Glomerular endothelial cell (primary cell): Measurements from ENCODE around the gene PLXNA4. TPM values are rescaled to one million over a fixed set of nuclear protein-coding genes. Genes with fewer than 3 reads are reported as not detected.
A peak's percentile ranks its signal among the peaks of the same experiment; 100 is the strongest.

Experiments used
- DNase-seq: peaks from one replicate; pipeline ENCODE4 v3.0.0-alpha.2; 2011; ENCODE audit warnings: low read depth, low spot score; ENCODE audit errors: extremely low read depth
- total RNA-seq: library from RNA; depleted of rRNA; stranded (reverse); fragments of >200 nt; gene quantifications from 2 replicates; pipeline ENCODE4 v1.2.3, GENCODE V29; 2015

Gene PLXNA4
- total RNA-seq, 1 donor from 2014 or later = 1.2 TPM

DNA sequence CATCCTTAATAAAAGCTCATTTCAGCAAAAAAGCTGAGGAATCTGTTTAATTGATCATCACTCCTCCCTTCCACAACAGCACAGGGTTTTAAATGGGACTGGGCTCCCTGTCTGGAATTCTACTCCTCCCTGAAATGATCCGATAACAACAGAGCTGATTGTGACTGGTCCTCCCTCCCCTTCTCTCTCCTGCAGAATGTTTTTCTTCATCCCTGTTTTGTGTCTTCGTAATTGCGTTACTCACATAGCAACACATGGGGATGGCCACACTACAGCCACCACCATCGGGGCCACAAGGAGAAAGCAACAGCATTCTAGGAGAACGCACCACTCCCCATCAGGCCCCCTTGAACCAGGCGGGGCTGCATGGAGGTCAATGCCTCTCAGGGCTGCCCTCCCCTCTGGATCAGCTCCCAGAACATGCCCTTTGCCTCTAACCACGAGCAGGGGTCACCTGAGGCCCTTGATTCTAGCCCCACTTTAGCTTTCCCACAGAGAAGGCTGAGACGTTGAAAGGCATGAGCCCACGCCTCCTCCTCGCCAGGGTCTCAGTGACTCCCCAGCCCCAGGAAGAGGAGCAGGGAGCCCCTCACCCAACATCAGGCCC is 152.6 kb downstream of the PLXNA4 start:
- DNase-seq = no peak

DNA sequence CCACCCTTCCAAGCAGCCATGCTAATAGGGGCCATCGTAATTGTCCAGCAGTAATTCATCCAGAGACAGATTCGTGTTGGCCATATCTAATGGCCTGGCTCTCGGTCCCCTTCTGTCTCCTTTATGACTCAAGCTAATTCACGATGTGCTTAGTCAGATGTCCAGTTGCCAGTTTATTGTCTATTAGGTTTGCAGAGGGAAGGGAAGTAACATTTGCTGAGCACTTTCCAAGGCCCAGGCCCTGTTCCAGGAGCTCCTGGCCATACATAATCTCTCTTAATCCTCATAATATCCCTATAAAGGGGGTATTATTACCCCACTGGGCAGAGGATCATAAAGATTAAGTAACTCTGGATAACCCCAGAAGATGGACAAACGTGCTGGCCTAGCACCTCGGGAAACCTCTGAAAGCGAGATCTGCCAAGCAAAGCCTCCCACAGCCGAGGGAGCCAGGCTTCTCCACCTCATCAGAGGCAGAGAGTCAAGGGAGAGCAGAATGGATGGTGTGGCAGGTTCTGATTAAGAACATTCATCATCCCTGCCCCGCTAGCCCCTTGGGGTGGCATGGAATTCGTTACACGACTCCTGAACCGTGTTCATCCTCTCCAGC is 153.7 kb downstream of the PLXNA4 start:
- DNase-seq = no peak

DNA sequence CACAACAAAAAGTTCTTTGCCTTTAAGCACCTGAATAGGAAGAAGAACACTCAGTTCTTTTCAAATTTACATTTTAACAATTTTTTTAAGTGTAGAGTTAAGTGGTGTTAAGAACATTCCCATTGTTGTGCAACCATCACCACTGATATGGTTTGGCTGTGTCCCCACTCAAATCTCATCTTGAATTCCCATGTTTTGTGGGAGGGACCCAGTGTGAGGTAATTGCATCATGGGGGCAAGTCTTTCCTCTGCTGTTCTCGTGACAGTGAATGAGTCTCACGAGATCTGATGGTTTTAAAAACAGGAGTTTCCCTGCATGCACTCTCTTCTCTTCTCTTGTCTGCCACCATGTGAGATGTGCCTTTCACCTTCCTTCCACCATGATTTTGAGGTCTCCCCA is 155.7 kb downstream of the PLXNA4 start:
- no peak for DNase-seq

DNA sequence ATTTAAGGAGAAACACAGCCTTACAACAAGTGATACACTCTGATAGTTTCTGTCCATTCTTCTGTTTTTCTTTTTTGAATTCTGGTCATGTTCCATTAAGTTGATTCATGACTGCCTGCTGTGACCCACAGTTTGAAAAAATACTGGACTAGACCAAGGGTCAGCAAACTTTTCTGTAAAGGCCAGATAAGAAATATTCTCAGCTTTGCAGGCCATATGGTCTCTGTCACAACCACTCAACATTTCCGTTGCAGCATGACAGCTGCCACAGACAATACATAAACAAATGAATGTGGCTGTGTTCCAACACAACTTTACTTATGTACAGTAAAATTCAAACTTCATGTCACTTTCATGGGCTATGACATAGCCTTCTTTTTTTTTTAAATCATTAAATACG is 156.7 kb downstream of the PLXNA4 start:
- peak; percentile 51 for DNase-seq

DNA sequence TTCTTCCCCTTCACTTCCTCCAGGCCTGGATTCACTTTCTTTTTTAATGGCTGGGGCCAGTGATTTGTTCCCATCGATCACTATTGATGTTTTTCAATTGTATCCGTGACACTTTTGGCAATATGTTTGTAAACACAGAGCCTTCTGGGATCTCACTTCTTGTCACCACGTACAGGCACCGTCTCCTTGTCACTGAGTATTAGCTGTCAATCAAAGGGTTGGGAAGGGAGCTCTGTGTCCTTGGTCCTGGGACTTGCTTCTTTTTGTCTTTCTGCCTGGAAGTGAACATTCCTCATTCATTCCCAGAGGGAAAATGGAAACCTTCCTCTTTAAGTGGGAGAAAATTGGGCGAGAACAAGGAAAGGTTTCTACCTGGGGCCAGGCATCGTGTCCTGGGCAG is 157.4 kb downstream of the PLXNA4 start:
- DNase-seq = no peak

DNA sequence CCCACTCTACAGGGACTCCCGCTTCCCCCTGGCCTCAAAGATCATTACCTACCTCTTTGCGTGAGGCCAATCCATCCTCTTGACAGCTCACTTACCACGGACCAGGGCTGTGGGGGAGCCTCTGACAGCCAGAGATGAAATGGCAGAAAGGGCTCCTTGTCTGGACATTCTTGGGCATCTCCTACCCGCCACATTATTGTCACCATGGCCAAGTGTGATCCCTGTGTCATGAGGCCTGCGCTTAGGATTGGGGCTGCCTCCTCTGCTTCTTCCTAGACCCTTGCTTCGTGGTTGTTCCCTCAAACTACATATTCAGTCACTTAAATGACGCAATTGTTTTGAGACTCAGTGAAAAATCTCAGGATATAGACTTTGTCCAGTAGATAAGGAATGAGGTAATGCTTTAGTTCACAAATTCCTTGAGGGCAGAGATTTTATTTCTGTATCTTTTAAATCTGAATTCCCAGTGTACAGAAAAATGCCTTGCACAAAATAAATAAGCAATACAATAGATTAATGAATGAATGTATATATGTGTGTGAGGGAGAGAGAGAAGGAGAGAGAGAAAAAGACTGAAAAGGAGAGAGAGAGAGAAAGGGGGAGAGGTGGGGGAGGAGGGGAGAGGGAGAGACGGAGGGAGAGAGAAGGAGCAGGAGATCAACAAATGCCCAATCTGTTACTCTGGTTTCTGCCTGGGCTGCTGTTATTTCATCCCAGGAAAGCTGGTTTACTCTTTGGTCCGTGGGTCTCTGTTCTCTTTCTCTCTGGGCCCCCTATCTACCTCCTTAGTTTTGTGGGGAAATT is 159.0 kb downstream of the PLXNA4 start:
- no peak for DNase-seq

DNA sequence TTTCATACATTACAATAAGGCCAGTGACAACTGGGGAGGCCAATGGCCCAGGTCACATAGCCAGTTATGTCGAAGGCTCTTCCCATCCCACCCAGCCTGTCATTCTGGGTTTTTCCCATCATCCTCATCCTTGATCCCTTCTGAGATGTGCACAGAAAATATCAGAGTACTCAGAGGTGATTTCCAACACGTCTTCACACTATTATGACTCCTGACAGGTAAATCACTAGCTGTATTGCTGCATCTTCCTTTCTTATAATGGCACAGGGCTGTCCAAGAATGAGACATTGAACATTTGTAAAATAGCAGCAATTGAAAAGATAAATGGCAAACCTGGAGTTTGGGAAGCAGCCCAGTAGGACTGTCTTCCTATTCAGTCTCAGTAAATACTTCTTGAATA is 159.9 kb downstream of the PLXNA4 start:
- no peak for DNase-seq

DNA sequence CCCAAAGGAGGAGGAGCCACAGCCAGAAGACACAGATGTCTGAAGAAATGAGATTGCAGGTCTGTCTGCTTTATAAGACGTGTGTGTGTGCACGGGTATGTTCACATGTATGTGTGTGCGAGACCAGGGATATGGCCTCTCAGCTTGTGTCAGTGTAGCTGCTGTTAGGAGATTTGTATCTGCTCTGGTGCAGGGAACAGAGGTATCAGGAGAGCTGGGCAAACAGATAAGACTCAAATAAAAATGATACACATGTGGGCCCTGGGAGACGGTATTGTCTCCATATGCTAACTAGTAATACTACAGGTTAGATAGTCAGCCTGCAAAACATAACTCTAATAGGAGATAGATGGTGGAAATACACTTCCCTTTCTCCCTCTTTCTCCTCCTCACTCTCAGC is 161.0 kb downstream of the PLXNA4 start:
- no peak for DNase-seq

DNA sequence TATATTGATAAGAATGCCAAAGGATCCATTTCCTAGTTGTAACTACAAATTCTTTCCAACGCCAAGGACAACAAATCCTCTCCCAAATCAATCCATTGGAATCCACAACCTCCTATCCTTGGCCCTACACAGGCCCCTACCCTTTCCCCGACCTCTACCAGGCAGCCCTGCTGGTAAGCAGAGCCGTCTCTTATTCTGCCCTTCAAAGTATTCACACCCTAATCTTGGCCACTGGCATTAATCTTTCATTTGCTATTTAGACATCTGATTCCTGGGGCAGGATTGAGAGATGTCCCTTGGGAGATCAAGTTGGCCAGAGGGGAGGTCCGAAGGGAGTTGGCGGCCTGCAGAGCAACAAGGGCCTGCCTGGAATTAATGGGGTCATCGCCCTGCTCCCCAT is 161.4 kb downstream of the PLXNA4 start:
- no peak for DNase-seq

DNA sequence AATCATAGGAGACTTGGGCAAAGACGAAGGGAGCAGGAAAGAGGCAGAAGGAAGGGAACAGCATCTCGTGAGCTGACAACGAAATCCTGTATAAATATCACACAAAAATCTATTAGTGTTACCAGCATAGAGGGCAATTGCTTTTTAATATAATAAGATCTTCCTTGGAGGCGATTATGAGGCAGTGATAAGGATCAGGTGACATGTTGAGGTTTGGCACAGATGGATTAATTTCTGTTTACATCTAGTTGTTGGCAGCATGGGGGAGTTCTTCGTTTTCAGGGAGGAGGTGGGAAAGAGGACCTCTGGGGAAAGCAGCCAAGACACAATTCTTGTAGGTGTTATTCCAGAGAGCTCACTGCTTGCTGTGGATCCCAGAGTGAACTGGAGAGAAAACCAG is 163.8 kb downstream of the PLXNA4 start:
- no peak for DNase-seq

DNA sequence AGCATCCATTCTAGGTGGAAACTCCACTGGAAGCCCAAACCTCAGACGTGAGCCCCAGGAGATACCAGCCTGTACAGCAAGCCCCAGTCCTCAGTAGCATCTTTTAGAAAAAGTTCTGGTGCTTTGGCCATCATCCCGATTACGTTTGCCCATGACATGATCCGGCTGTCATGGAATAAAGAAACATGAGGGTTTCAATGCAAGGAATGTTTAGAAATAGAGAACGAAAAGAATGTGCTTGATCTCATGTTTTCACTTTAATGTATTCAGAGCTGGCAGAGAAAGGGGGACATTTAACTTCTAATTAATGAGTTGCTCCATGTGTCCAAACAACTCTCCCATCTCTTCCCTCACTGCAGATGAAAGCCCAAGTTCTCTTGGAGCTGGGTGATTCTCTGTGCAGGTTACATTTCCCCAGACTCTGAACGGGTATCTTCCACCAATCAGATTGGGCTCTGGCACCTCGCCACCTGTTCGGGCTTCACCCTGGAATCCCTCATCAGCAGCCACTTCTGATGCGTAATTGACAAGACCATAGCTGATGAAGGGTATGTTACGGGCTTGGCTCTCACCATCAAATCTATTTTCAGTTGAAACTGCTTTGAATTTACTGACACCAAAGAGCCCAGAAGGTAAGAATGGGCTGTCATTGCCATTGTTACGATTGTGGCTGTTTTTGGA is 165.3 kb downstream of the PLXNA4 start:
- no peak for DNase-seq

DNA sequence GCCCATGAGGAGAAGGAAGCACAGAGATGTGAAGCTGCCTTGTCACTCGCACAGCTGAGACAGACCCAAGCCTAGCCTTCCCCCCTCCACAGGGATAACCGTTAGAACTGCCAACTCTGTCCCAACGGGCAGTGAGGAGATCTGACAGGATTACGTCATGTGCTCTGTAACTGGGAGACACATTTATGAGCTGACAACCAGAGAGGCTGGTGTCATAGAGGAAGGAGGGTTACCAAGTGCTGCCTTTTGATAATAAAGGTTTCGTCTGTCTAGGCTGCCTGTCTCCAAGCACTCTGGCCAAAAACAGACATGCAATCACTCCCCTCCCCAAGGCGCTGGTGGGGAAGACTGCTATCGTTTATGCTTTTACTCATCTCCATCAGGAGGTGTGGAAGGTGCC is 165.9 kb downstream of the PLXNA4 start:
- no peak for DNase-seq

DNA sequence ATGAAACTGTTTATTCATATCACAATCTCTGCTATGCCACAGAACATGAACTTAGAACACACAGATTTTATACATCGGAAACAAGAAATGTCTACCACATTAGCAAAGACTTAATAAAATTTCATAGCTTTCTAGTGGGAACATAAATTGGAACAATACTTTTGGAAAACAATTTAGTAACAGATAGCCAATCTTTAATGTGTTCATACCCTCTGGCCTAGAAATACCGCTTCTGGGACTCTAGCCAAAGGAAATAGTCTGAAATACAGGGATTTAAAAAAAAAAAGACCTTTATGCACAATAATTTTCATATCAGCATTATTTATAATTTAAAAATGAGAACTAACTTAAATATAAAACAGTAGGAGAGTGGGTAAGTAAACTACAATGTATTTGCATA is 168.5 kb downstream of the PLXNA4 start:
- DNase-seq = no peak

DNA sequence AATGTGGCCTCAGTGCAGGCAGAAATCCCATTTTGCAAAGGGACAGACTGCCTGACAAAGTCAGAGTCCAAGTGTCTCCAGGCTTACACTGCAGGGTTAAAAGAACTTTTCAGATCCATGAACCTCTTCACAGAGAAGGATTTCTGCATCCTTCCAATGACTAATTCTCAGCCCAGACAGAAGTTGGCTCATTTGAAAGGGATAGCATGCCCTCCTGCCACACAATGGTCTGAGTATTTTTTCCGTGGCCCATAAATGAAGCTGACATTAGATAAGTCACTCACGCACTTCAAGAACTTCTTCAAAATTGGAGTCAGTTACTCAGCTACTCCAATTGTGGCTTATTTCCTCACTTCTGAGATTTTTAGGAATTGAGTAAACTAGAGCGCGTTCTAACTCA is 170.2 kb downstream of the PLXNA4 start:
- no peak for DNase-seq

DNA sequence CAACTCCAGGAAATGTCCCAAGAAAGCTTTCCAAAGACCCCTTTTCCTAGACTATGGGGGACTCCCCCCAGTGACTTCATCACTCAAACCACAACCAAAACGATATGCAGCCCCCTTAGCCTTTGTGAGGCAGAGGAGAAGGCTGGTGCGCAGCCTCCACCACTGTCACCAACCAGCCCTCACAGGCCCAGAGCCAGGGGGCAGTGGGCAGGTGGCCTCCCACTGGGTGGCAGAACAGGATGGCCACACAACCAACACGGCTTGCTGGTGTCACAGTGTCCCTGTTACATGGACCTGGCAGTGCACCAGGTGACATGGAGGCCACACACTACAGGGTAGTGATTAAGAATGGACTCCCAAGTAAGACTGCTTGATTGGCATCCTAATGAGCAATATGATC is 172.0 kb downstream of the PLXNA4 start:
- DNase-seq = no peak

DNA sequence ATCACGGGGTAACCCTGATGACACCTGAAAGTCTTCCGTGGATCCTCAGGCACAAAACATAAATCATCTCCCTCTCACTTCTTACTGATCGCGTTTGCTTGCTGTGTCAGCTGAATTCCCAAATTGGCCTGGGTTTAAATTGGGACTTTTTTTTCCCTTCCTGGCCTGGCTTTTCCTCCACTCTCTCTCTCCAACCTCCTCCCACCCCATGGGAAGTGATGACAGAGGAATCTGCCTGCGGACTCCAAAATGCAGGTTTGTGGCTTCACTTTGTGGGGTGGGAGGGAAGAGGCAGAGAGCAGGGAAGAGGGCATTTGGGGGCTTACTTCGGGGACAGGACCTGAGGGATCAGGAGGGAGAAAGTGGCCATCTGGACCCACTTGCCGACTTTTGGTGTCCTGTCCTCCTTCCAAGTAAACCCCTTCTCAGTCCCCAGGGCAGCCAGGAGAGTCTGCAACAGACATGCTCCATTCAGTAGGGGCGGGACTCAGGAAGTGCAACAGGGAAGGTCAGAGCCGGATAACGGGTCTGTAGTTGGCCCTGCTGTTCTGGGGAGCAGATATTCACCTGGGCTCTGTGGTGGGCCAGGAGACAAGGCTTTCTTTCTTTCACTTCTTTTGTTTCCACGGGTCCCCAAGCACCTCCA is 172.7 kb downstream of the PLXNA4 start:
- no peak for DNase-seq

DNA sequence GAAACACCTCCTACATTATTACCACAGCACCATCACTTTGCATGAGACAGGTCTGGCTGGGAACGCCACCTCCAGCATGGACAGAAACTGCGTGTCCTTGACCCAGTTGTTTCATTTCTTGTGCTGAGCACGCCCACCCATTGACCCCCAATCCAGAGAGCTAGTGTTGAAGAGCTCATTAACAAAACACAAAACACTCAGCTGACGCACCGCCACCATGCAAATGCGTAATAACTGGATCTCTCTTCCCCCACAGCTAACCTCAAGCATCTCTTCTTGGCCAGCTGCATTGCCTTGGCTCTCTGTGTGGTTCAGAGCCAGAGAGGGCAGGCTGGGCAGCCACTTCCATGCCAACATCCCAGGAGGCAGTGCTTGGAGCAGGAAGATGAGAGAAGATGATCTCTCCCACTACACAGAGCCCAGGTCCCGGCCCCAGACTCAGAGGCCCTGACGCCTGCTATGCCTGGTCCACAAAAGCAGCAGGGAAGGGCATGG is 173.5 kb downstream of the PLXNA4 start:
- DNase-seq = no peak

DNA sequence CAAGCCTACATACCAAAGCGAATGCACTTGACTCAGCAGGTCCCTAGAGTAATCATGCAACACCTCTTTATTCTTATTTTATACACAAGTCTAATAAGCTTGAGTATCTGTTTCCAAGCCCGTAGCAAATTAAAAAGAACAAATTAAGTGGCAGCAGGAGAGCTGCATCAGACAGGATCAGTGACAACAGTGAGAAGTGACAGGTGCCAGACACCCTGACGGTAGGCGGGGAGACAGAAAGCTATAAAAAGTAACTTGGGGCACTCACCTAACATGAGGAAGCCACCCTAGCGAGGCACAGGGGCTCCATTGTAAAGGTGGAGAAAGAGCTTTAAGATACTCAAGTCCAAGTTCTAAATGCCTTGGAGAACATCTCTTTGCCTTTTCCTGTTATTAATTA is 174.2 kb downstream of the PLXNA4 start:
- no peak for DNase-seq

DNA sequence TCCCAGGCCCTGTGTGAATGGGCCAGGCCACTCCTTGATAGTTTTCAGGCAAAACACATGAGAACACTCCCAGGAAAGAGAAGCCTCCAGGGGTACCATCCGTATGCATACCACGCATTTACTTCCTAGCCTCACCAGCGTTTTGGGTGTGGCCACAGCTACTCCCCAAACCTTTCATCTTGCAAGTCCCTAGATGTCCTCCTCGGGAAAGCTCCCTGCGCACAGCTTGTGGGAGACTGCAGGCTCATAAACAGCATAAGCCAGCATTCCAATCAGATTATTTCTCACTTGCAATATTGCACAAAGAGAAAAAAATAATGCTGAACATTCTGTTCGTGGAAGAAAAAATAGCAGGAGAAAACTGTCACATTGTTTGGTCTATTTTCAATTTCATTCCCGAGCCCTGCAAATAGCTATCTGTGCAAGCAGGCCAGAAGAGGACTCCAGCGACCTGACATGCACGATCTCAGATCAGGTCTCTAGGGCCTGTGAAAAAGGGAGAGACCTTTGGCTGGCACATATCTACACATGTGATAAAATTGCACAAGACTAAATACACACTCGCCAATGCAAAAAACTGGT is 175.6 kb downstream of the PLXNA4 start:
- DNase-seq = no peak

DNA sequence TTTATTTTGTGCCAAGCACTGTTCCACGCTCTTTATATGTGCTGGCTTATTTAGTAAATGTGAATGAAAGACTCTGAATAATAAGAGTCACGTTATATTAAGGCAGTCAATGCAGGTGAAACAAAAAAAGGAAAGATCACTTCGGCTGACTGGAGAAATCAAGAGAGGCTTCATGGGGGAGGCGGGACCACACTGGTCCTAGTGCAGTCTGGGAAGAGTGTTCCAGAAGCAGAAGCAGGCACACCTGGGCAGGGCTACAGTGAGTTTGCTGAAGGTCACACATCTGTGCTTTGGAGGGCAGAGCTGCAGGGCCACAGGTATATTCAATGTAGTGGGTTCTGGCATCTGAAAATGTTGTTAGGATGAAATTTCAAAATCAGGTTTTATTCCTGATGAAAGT is 176.9 kb downstream of the PLXNA4 start:
- DNase-seq = no peak
